Inflammatory macrophage treated with lipopolysaccharide for 4 hours (primary cell): Measurements from ENCODE around the gene EPS15.
"Not testable (repeated sequence)": the region's sequence is repeated elsewhere in the genome, so short reads cannot be mapped to it uniquely, and the experiment has no call there.

Experiments
- DNase-seq: peaks from one replicate; pipeline ENCODE4 v3.0.0-alpha.2; 2020

EPS15 gene

DNA sequence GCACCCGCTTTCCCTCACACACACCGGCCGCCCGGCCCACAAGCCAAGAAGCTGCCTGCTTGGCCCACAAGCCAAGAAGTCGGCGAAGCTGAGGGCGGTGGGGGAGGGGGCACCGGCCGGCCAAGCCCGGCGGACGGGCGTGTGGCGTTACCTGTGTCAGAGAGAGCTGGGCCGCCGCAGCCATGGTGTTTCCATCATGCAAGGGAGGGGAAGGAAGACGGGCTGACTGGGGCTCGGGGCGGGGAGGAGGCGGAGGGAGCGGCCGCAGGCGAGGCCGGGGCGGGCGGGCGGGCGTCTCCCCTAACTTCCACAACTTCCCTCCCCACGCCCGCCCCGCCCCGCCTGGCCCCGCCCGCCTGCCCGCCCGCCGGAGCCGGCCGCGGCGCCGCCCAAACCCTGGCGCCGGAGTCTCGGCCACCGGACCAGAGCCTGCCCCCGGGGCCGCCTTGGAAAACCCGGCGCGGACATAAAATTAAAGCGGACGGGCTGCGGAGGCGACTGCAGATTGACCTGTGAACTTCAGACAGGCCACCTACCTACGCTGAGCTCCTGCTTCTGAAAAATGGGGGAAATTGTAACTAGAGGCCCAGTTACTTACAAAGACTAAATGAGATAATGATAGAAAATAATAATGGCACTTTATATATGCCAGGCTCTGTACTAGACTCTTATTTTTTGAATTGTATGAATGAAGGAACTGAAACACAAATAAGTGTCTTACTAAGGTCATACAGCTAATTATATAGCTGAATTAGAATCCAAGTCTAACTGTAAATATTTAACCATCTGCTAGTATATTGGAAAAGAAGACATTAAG lies at the start of gene EPS15:
Gene EPS15 (minus strand): TSS at position 219 of the 817 bp plus-strand sequence. CDS start 35 bp downstream, at position 184.
- peak; percentile 83 for DNase-seq

- no peak for DNase-seq
Measured at GRCh38 chr1:51568231-51568935, 49.3 kb upstream of the EPS15 start.

GRCh38 chr1:51567653-51568052 lies 48.6 kb upstream of the EPS15 start:
- DNase-seq, result no peak

- no peak for DNase-seq
Measured at GRCh38 chr1:51566260-51566659, 47.2 kb upstream of the EPS15 start.

GRCh38 chr1:51565009-51565408 lies 45.9 kb upstream of the EPS15 start:
- no peak for DNase-seq

GRCh38 chr1:51564124-51564523 lies 45.1 kb upstream of the EPS15 start:
- peak; percentile 80 for DNase-seq

DNA sequence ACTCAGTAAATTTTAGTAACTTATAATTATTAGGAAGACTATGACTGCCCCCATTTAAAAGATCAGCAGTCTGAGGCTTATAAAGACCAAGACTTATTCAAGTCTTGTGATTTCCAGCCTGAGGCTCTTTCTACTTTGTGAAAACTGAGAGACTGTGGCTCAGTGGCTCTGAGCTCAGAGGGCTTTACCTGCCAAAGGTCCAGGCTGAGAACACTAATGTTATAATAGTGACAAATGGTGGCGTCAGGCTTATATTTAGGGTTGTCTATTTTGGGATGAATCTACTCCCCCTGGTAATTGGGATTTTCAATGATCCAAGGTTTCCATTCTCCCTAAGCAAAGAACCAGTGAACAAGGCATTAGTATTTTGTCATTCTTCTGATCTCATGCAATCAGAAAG lies 42.6 kb upstream of the EPS15 start:
- DNase-seq, result no peak

GRCh38 chr1:51560895-51561294 lies 41.8 kb upstream of the EPS15 start:
- DNase-seq, result not testable (repeated sequence)

- no peak for DNase-seq
Measured at GRCh38 chr1:51560034-51560433, 41.0 kb upstream of the EPS15 start.

GRCh38 chr1:51559501-51559900 lies 40.4 kb upstream of the EPS15 start:
- DNase-seq, result no peak

DNA sequence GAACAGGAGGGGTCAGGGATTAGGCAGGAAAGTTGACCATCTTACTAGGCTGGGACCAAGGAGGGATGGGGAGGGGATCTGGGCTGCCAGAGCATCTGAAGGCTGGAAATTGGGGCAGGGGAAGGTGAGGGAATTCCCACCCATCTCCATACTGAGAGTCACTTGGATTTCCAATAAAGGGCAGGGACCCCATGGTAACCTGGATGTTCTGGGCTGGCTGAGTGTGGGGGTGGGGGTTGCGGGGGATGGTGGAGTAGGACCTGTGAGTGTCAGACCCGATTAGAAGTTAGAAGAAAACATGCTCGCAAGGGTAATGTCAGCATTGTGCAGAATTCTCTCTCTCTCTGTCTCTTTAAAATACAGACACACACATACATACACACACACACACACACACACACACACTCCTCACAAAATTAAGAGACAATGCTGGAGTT lies 40.0 kb upstream of the EPS15 start:
- no peak for DNase-seq

DNA sequence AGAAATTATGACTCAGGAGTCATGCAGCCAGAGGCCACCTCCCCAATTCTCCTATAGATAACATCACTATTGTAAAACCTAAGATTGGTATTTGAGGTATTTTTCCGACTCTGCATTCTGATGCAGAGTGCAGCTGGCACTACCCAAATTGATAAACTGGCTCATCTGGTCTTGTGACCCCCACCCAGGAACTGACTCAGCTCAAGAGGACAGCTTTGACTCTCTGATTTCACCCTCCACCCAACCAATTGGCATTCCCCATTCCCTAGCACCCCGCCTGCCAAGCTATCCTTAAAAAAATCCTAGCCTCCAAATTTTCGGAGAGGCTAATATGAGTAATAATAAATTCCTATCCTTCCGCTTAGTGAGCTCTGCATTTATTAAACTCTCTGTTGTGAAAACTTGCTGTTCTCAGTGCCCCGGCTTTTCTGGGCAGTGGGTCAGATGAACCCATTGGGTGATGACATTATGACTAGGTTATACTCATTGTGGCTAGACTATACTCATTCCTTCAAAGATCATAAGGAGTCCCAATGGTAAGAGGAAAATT lies 39.4 kb upstream of the EPS15 start:
- no peak for DNase-seq

GRCh38 chr1:51557168-51557567 lies 38.1 kb upstream of the EPS15 start:
- no peak for DNase-seq

- DNase-seq, result no peak
Measured at GRCh38 chr1:51555866-51556619, 37.0 kb upstream of the EPS15 start.

DNA sequence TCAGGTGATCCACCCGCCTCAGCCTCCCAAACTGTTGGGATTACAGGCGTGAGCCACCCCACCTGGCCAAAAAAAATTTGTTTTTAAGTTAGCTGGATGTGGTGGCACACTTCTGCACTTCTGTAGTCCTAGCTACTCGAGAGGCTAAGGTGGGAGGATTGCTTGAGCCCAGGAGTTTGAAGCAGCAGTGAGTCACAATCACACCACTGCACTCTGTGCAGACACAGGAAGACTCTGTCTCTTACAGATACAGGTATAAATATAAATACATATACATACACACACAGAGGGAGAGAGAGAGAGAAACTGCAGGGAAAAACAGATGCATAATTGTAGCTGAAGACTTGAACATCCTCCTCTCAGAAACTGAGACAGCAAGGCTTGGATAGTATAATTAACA lies 34.8 kb upstream of the EPS15 start:
- no peak for DNase-seq

DNA sequence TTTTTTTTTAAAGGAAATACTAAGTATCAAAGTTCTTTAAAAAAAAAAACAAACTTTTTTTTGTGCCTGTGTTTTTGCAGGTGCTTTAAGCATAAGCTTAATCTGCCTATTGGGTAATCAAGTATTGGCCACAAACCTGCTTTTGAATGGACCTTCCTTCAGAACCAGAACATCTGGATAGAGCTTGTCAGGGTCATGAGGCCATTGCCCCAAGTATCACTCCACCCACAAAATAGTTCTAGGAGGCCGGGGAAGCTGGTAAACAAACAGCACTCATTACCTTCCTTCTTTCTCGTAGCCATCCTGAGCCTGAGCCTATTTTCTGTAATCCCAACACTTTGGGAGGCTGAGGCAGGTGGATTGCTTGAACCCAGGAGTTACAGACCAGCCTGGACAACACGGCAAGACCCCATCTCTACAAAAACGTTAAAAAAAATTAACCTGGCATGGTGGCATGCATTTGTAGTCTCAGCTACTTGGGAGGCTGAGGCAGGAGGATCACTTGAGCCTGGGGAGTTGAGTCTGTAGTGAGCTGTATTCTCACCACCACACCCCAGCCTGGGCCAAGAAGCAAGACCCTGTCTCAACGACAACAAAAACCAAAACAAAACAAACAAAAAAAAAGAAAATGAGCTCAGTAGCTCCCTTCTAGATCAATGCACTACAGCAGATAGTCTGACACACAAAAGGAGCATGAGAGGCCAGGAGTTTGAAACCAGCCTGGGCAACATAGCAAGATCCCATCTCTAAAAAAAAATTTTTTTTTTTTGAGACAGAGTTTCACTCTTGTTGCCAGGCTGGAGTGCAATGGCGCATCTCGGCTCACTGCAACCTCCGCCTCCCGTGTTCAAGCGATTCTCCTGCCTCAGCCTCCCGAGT lies 34.1 kb upstream of the EPS15 start:
- DNase-seq, result no peak

GRCh38 chr1:51551848-51552296 lies 32.8 kb upstream of the EPS15 start:
- DNase-seq, result peak; percentile 55

DNA sequence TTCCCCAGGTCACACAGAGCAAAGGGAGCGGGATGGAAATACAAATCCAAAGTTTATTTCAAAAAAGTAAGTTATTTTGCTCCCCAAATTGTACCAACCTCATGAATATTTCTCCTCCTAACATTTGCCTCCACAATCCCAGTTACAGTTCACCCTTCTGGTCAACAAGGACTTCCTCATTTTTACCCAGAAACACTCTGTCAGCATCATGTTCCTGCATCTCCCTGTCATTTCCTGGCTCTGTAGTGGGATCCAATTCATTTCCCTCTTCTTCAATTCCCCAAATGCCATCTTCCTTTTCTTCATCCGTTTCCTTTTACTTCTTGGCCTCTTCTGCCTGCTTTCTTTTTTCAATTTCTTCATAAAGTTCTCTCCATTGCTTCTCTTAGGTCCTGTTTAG lies 32.0 kb upstream of the EPS15 start:
- DNase-seq, result peak; percentile 49

GRCh38 chr1:51549901-51550300 lies 30.8 kb upstream of the EPS15 start:
- DNase-seq, result no peak

- peak; percentile 30 for DNase-seq
Measured at GRCh38 chr1:51549016-51549619, 30.1 kb upstream of the EPS15 start.

GRCh38 chr1:51543858-51544257 lies 24.8 kb upstream of the EPS15 start:
- DNase-seq, result no peak
